MCF 10A (cell line): Measurements from ENCODE around the gene AHSP. TPM values are rescaled to one million over a fixed set of nuclear protein-coding genes. Genes with fewer than 3 reads are reported as not detected.
"Not testable (repeated sequence)": the region's sequence is repeated elsewhere in the genome, so short reads cannot be mapped to it uniquely, and the experiment has no call there.

Experiments used
- BruUV-seq: library from RNA; stranded (reverse); fragments of 400-500 nt; replicated peaks from 2 replicates; lab custom pipeline; 2021; lab: Mats Ljungman, UMichigan
- CTCF ChIA-PET: fragments of 300-600 bp; sonication (Branson Sonifier 250); formaldehyde crosslinking; extraction: SDS; loops from one replicate; lab custom pipeline; 2021; ENCODE audit warnings: antibody characterized with exemption, inconsistent platforms; lab: Yijun Ruan, JAX
- POLR2A ChIA-PET: fragments of 300-600, 350-650 bp; sonication (Branson Sonifier 250); formaldehyde crosslinking; extraction: SDS; loops from one replicate; lab custom pipeline; 2020; ENCODE audit warnings: antibody characterized with exemption, inconsistent platforms; lab: Yijun Ruan, JAX
- DNase-seq: peaks from one replicate; pipeline ENCODE4 v3.0.0-alpha.2; 2018; ENCODE audit not compliant: unreplicated experiment
- H3K27ac Mint-ChIP-seq: one replicate; pipeline ENCODE4 v1.8.0; 2022; ENCODE audit warnings: mild to moderate bottlenecking, low read depth, mixed read lengths; ENCODE audit not compliant: unreplicated experiment
- H3K27me3 Mint-ChIP-seq: one replicate; pipeline ENCODE4 v1.8.0; 2022; ENCODE audit warnings: mixed read lengths; ENCODE audit not compliant: insufficient read depth, unreplicated experiment
- H3K36me3 Mint-ChIP-seq: one replicate; pipeline ENCODE4 v1.8.0; 2022; ENCODE audit warnings: mild to moderate bottlenecking, moderate library complexity, mixed read lengths; ENCODE audit not compliant: insufficient read depth, unreplicated experiment
- H3K4me1 Mint-ChIP-seq: one replicate; pipeline ENCODE4 v1.8.0; 2022; ENCODE audit warnings: mixed read lengths; ENCODE audit not compliant: insufficient read depth, unreplicated experiment
- H3K4me3 Mint-ChIP-seq: one replicate; pipeline ENCODE4 v1.8.0; 2022; ENCODE audit warnings: mild to moderate bottlenecking, moderate library complexity, mixed read lengths; ENCODE audit not compliant: unreplicated experiment
- H3K9me3 Mint-ChIP-seq: one replicate; pipeline ENCODE4 v1.8.0; 2022; ENCODE audit warnings: mixed read lengths; ENCODE audit not compliant: unreplicated experiment
- intact Hi-C: fragments of 100-400 bp; cut with micrococcal nuclease; formaldehyde crosslinking; loops from 2 replicates; pipeline ENCODE4 v1.14.1; 2022
- total RNA-seq: library from RNA; stranded (reverse); gene quantifications from 2 replicates; pipeline ENCODE4 v1.2.3, GENCODE V29; 2022
- TF ChIP-seq, protein P1 (sequence below): fragments of 200-600 bp; IDR thresholded peaks from one replicate; pipeline ENCODE4 v1.8.0; 2022; ENCODE audit warnings: antibody characterized with exemption, mild to moderate bottlenecking; ENCODE audit not compliant: unreplicated experiment

Gene AHSP
- total RNA-seq, 1 experiment from 2014 or later, result not detected

DNA sequence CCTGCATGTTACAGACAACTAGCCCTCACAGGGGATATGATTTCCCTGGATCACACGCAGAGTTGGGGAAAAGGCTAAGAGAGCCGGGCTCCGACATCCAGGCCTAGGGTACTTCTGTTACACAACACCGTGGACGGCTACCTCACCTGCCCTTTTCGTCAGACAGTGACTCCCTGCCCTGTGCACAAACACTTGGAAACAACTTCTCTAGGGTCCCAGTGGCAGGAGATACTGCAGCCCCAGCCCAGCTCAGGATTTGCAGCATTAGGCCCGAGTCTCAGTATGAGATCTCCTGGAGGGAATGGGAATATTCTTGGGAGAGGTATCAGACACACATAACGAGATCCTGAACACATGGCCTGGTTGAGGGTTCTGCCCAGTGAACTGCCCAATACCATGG is 27.8 kb upstream of the AHSP start:
- no peak for DNase-seq
- H3K4me1 Mint-ChIP-seq, result no peaks in the 10 kb centered on the region
- BruUV-seq, result no TSS peak
- TF ChIP-seq, protein P1, sequence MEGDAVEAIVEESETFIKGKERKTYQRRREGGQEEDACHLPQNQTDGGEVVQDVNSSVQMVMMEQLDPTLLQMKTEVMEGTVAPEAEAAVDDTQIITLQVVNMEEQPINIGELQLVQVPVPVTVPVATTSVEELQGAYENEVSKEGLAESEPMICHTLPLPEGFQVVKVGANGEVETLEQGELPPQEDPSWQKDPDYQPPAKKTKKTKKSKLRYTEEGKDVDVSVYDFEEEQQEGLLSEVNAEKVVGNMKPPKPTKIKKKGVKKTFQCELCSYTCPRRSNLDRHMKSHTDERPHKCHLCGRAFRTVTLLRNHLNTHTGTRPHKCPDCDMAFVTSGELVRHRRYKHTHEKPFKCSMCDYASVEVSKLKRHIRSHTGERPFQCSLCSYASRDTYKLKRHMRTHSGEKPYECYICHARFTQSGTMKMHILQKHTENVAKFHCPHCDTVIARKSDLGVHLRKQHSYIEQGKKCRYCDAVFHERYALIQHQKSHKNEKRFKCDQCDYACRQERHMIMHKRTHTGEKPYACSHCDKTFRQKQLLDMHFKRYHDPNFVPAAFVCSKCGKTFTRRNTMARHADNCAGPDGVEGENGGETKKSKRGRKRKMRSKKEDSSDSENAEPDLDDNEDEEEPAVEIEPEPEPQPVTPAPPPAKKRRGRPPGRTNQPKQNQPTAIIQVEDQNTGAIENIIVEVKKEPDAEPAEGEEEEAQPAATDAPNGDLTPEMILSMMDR, result no peak
- H3K36me3 Mint-ChIP-seq, result peaks cover 29% of the 10 kb centered on the region
- intact Hi-C loops, result no loop called here
- no peaks in the 10 kb centered on the region for H3K27me3 Mint-ChIP-seq
- CTCF ChIA-PET, result interaction anchor here (0.6 kb wide), 1 partner anchor 9 kb away, joined by 3 read pairs; no protein-coding TSS in a partner anchor
- POLR2A ChIA-PET, result interaction anchor here (2.0 kb wide), 1 partner anchor 8 kb away, joined by 15 read pairs; the partner anchor contains the start of gene RUSF1
- H3K27ac Mint-ChIP-seq, result no peak overlapping the region
- no peaks in the 10 kb centered on the region for H3K9me3 Mint-ChIP-seq
- no peak overlapping the region for H3K4me3 Mint-ChIP-seq

DNA sequence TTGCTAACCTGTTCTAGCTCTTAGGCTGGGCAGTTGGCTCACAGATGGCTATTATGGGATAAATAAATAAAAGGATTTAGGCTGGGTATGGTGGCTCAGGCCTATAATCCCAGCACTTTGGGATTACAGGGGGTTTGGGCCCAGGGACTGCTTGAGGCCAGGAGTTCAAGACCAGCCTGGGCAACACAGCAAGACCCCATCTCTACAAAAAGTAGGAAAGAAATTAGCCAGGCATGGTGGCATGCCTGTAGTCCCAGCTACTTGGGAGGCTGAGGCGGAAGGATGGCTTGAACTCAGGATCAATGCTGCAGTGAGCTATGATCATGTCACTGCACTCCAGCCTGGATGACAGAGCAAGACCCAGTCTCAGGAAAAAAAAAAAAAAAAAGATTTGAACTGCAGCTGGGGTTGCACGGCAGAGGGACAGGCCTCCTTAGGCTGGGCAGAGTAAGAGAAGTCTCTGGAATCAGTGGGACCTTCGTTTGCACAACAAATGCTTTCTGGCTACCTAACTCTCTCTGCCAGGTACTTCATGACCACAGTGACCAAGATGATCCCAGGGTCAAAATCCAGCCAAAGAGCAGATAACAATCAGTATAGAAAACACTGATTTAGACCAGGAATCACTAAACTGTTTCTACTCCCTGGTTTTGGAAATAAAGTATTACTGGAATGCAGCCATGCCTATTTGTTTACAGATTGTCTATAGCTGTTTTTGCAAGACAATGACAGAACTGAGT is 26.3 kb upstream of the AHSP start:
- TF ChIP-seq, protein P1, result no peak
- no peaks in the 10 kb centered on the region for H3K4me1 Mint-ChIP-seq
- BruUV-seq, result no TSS peak
- intact Hi-C loops, result no loop called here
- H3K27me3 Mint-ChIP-seq, result no peaks in the 10 kb centered on the region
- no peaks in the 10 kb centered on the region for H3K9me3 Mint-ChIP-seq
- DNase-seq, result no peak
- CTCF ChIA-PET, result interaction anchor here (0.9 to 2.0 kb wide), 3 partner anchors 41 to 192 kb away, joined by 3 to 6 read pairs (median 4); no protein-coding TSS in a partner anchor
- POLR2A ChIA-PET, result interaction anchor here (0.6 kb wide), 1 partner anchor 344 kb away, joined by 5 read pairs; no protein-coding TSS in a partner anchor
- no peak overlapping the region for H3K27ac Mint-ChIP-seq
- H3K4me3 Mint-ChIP-seq, result no peak overlapping the region
- H3K36me3 Mint-ChIP-seq, result peaks cover 22% of the 10 kb centered on the region

DNA sequence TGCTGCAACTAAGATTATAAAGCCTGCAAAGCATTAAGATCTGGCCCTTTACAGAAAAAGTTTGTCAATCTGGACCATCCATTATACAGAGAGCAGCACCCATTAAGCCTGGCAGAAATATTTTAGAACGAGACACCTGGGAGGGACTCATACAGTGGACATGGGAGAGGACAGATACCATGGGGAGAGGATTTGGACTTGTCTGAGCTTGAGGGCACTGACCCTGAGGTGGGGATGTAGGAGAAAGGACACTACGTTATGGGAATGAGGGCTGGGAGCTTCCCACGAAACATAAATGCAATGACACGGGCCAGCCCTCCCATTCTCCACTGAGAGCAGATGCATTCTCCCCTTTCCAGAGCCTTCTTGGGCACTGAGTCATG is 25.7 kb upstream of the AHSP start:
- Mint-ChIP-seq H3K4me1 (peaks cover 1% of the 10 kb centered on the region), H3K9me3 (no peaks in the 10 kb centered on the region), H3K36me3 (peaks cover 22% of the 10 kb centered on the region), H3K27ac (no peak overlapping the region), H3K4me3 (no peak overlapping the region), H3K27me3 (no peaks in the 10 kb centered on the region)
- CTCF ChIA-PET, result interaction anchor here (2.0 kb wide), 1 partner anchor 41 kb away, joined by 6 read pairs; no protein-coding TSS in a partner anchor
- TF ChIP-seq, protein P1, result no peak
- DNase-seq, result no peak
- POLR2A ChIA-PET, result no interaction called here
- BruUV-seq, result no TSS peak
- intact Hi-C loops, result no loop called here

DNA sequence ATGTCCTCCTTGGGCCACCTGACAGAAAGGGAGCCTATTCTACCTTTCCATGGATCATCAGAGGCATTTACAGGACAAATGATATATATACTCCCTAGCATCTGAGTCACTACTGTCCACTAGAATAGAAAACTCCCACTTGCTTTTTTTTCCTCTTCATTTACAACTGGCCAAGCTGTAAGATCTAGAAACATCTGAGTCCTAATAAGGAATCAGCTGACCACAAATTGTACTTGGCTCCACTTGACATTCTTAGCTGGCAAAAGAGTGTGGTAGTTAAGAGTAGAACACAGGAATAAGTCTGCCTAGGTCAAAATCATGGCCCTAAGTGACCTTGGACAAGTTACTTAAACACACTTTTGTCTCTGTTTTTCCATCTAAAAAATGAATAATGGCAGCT is 24.7 kb upstream of the AHSP start:
- peaks cover 7% of the 10 kb centered on the region for H3K4me1 Mint-ChIP-seq
- no TSS peak for BruUV-seq

DNA sequence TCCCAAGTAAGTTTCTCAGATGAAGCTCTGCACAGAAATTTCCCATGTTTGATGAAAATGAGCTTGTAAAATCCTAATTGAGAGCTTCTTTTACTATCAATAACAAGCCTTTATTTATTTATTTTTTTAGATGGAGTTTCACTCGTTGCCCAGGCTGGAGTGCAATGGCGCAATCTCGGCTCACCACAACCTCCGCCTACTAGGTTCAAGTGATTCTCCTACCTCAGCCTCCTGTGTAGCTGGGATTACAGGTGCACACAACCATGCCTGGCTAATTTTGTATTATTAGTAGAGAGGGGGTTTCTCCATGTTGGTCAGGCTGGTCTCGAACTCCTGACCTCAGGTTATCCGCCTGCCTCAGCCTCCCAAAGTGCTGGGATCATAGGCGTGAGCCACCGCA is 24.1 kb upstream of the AHSP start:
- BruUV-seq, DNase-seq, H3K27me3 Mint-ChIP-seq, intact Hi-C loops, H3K4me1 Mint-ChIP-seq, H3K9me3 Mint-ChIP-seq, H3K4me3 Mint-ChIP-seq, H3K27ac Mint-ChIP-seq: not testable (repeated sequence)
- H3K36me3 Mint-ChIP-seq, result peaks cover 13% of the 10 kb centered on the region
- CTCF ChIA-PET, result interaction anchor here (1.1 to 2.0 kb wide), 3 partner anchors 29 to 365 kb away, joined by 3 to 6 read pairs (median 3); no protein-coding TSS in a partner anchor
- POLR2A ChIA-PET, result interaction anchor here (1.2 kb wide), 1 partner anchor 14 kb away, joined by 3 read pairs; no protein-coding TSS in a partner anchor

More for the DNA sequence above, 24.7 kb upstream of the AHSP start:
- no peak for DNase-seq
- TF ChIP-seq, protein P1, result no peak
- POLR2A ChIA-PET, result interaction anchor here (1.2 kb wide), 1 partner anchor 13 kb away, joined by 3 read pairs; no protein-coding TSS in a partner anchor
- peaks cover 13% of the 10 kb centered on the region for H3K36me3 Mint-ChIP-seq
- no peaks in the 10 kb centered on the region for H3K27me3 Mint-ChIP-seq
- no peak overlapping the region for H3K4me3 Mint-ChIP-seq
- H3K27ac Mint-ChIP-seq, result peak overlapping the region; percentile 31
- intact Hi-C loops, result no loop called here
- CTCF ChIA-PET, result interaction anchor here (1.1 to 2.0 kb wide), 3 partner anchors 28 to 365 kb away, joined by 3 to 6 read pairs (median 3); no protein-coding TSS in a partner anchor
- no peaks in the 10 kb centered on the region for H3K9me3 Mint-ChIP-seq
